Astrocyte of the hippocampus (primary cell): ENCODE data around the gene MMAA.
A peak's percentile ranks its signal among the peaks of the same experiment; 100 is the strongest.
"Not testable (repeated sequence)": the region's sequence is repeated elsewhere in the genome, so short reads cannot be mapped to it uniquely, and the experiment has no call there.

Experiments
- DNase-seq: peaks from one replicate; pipeline ENCODE4 v3.0.0; 2011; ENCODE audit warnings: low read depth, low spot score

MMAA gene

GRCh38 chr4:145635117-145635516, 15.9 kb downstream of the MMAA start:
- no peak for DNase-seq

- DNase-seq: no peak
These were observed 16.4 kb downstream of the MMAA start for GRCh38 chr4:145635630-145636029.

- DNase-seq: no peak
These were observed 20.1 kb downstream of the MMAA start for GRCh38 chr4:145639186-145639698.

GRCh38 chr4:145640236-145640635, 21.1 kb downstream of the MMAA start:
- DNase-seq: peak; percentile 74

- DNase-seq: no peak
These were observed 24.1 kb downstream of the MMAA start for GRCh38 chr4:145643295-145643694.

- no peak for DNase-seq
These were observed 25.5 kb downstream of the MMAA start for GRCh38 chr4:145644699-145645098.

GRCh38 chr4:145656156-145656555, 37.0 kb downstream of the MMAA start:
- no peak for DNase-seq

- DNase-seq: no peak
These were observed 40.9 kb downstream of the MMAA start for GRCh38 chr4:145660064-145660463.

- DNase-seq: no peak
These were observed 44.0 kb downstream of the MMAA start for GRCh38 chr4:145663194-145663593.

- no peak for DNase-seq
These were observed 46.6 kb downstream of the MMAA start for GRCh38 chr4:145665773-145666172.

- no peak for DNase-seq
These were observed 51.2 kb downstream of the MMAA start for GRCh38 chr4:145670422-145670821.

- peak; percentile 88 for DNase-seq
These were observed 60.3 kb downstream of the MMAA start for GRCh38 chr4:145679520-145679919.

GRCh38 chr4:145679991-145680455, 60.8 kb downstream of the MMAA start, which contains the start of gene C4orf51:
TSS of gene C4orf51 (plus strand) at chr4:145680146. CDS start at chr4:145680204, 58 bp downstream.
- peak; percentile 80 for DNase-seq

GRCh38 chr4:145680902-145681301, 61.7 kb downstream of the MMAA start:
- DNase-seq: peak; percentile 3

- no peak for DNase-seq
These were observed 62.3 kb downstream of the MMAA start for GRCh38 chr4:145681518-145681917.

GRCh38 chr4:145681956-145682355, 62.8 kb downstream of the MMAA start:
- DNase-seq: no peak

- DNase-seq: no peak
These were observed 67.8 kb downstream of the MMAA start for GRCh38 chr4:145686991-145687390.

GRCh38 chr4:145690610-145691009, 71.4 kb downstream of the MMAA start:
- DNase-seq: no peak

GRCh38 chr4:145691416-145691815, 72.2 kb downstream of the MMAA start:
- DNase-seq: not testable (repeated sequence)

- no peak for DNase-seq
These were observed 75.7 kb downstream of the MMAA start for GRCh38 chr4:145694929-145695328.

GRCh38 chr4:145697332-145697731, 78.1 kb downstream of the MMAA start:
- DNase-seq: no peak

GRCh38 chr4:145698507-145698906, 79.3 kb downstream of the MMAA start:
- DNase-seq: no peak

- no peak for DNase-seq
These were observed 84.8 kb downstream of the MMAA start for GRCh38 chr4:145703850-145704497.

GRCh38 chr4:145709336-145709735, 90.2 kb downstream of the MMAA start:
- no peak for DNase-seq
